BE2C (cell line): ENCODE results near the gene SPINT2.
A peak's percentile ranks its signal among the peaks of the same experiment; 100 is the strongest.

Experiments
- DNase-seq: peaks from one replicate; pipeline ENCODE4 v3.0.0-alpha.2; 2020
- H3K27me3 ChIP-seq: fragments of 250-450 bp; sonication (Bioruptor Pico); 2 replicates; pipeline ENCODE4 v1.5.1; 2020; ENCODE audit warnings: mild to moderate bottlenecking
- H3K36me3 ChIP-seq: fragments of 250-450 bp; sonication (Bioruptor Pico); 2 replicates; pipeline ENCODE4 v1.5.1; 2020; ENCODE audit warnings: mild to moderate bottlenecking
- H3K4me1 ChIP-seq: fragments of 250-450 bp; sonication (Bioruptor Pico); 2 replicates; pipeline ENCODE4 v1.5.1; 2020
- H3K4me3 ChIP-seq: 2 replicates; pipeline ENCODE4 v1.5.1; 2011; ENCODE audit warnings: low read depth, low read length
- H3K9me3 ChIP-seq: fragments of 250-450 bp; sonication (Bioruptor Pico); 2 replicates; pipeline ENCODE4 v1.5.1; 2020
- CTCF ChIP-seq: IDR thresholded peaks from 2 replicates; pipeline ENCODE4 v1.5.1; 2012; ENCODE audit warnings: mild to moderate bottlenecking, low read depth, low read length

SPINT2 gene

DNA sequence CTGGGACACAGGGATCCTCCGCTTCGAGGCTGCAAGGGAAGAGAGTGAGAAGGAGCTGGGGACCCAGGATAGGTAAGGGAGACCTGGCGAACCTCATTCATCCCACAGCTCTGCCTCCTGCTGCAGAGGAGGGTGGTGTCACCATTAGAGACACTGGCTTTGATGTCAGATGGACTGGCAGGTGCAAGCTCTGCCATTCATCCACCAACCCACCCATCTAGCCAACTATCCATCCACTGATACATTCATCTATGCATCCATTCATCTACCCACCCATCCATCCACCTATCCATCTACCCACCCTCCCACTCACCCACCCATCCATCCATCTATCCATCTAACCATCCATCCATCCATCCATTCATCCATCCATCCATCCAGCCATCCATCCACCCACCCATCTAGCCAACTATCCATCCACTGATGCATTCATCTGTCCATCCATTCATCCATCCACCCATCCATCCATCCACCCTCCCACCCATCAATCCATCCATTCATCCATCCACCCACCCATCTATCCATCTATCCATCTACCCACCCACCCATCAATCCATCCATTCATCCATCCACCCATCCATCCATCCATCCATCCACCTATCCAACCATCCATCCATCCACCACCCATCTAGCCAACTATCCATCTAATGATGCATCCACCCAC is 45.4 kb downstream of the SPINT2 start:
- Histone ChIP-seq H3K4me1 (no peaks in the 10 kb centered on the region), H3K4me3 (no peak overlapping the region), H3K36me3 (no peaks in the 10 kb centered on the region), H3K27me3 (no peaks in the 10 kb centered on the region), H3K9me3 (no peaks in the 10 kb centered on the region)
- DNase-seq: no peak
- TF ChIP-seq CTCF: no peak

- H3K9me3 ChIP-seq: no peaks in the 10 kb centered on the region
- no peaks in the 10 kb centered on the region for H3K36me3 ChIP-seq
- peaks cover under 1% of the 10 kb centered on the region; the same call in 1 of the 2 replicates for H3K4me1 ChIP-seq
- DNase-seq: no peak
- TF ChIP-seq CTCF: no peak
- H3K27me3 ChIP-seq: no peaks in the 10 kb centered on the region
- H3K4me3 ChIP-seq: no peak overlapping the region
These were observed 45.9 kb downstream of the SPINT2 start for GRCh38 chr19:38310279-38310670.

GRCh38 chr19:38310986-38311385 is 46.6 kb downstream of the SPINT2 start:
- Histone ChIP-seq H3K36me3 (no peaks in the 10 kb centered on the region), H3K4me1 (peaks cover 2% of the 10 kb centered on the region; the same call in 1 of the 2 replicates), H3K4me3 (no peak overlapping the region), H3K27me3 (no peaks in the 10 kb centered on the region), H3K9me3 (no peaks in the 10 kb centered on the region)
- no peak for TF ChIP-seq CTCF
- no peak for DNase-seq

- Histone ChIP-seq H3K36me3 (no peaks in the 10 kb centered on the region), H3K4me3 (peak within 1 kb of the TSS; percentile 82), H3K4me1 (peaks cover 2% of the 10 kb centered on the region; the same call in 1 of the 2 replicates), H3K9me3 (no peaks in the 10 kb centered on the region), H3K27me3 (peaks cover 31% of the 10 kb centered on the region)
- DNase-seq: peak; percentile 95
- no peak for TF ChIP-seq CTCF
These were observed 51.5 kb downstream of the SPINT2 start, which contains the start of gene YIF1B for GRCh38 chr19:38315657-38316476. Gene YIF1B, minus strand, starts transcription at chr19:38315947. Its CDS starts 30 bp downstream, at chr19:38315917.

DNA sequence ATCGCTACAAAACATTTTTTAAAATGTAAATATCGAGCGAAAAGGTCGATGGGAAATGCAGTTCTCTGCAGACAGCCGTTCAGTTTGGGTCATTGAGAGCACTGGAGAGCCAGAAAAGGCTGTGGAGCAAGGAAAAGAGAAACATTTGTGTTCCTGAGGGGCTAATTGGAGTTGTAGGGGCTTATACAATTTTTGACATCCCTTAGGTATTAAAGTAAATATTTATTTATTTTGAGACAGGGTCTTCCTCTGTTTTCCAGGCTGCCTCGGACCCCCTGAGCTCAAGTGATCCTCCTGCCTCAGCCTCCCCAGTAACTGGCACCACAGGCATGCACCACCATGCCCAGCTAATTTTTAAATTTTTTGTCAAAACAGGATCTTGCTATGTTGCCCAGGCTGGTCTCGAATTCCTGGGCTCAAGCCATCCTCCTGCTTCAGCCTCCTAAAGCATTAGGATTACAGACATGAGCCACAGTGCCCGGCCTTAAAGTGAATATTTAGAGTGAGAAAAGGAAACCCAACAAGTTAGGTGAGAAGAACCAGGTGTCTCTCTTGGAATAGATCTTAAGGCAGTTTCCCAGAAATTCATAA is 52.2 kb downstream of the SPINT2 start:
- Histone ChIP-seq H3K36me3 (no peaks in the 10 kb centered on the region), H3K9me3 (no peaks in the 10 kb centered on the region), H3K4me1 (peaks cover 2% of the 10 kb centered on the region; the same call in 1 of the 2 replicates), H3K27me3 (peaks cover 31% of the 10 kb centered on the region), H3K4me3 (peak overlapping the region; percentile 27)
- no peak for TF ChIP-seq CTCF
- no peak for DNase-seq
